HEK293T (cell line): ENCODE data around the gene IPO11.

Experiments
- CTCF ChIA-PET: fragments of 350-600 bp; formaldehyde crosslinking; extraction: SDS; loops from one replicate; lab custom pipeline; 2021; ENCODE audit warnings: antibody characterized with exemption, inconsistent platforms; lab: Yijun Ruan, JAX
- POLR2A ChIA-PET: fragments of 350-600 bp; formaldehyde crosslinking; extraction: SDS; loops from one replicate; lab custom pipeline; 2020; ENCODE audit warnings: antibody characterized with exemption, inconsistent platforms; lab: Yijun Ruan, JAX
- DNase-seq: peaks from one replicate; pipeline ENCODE4 v3.0.0; 2012; ENCODE audit warnings: mixed read lengths; ENCODE audit errors: extremely low spot score
- ARNT ChIP-seq: fragments of 450-650 bp; IDR thresholded peaks from 2 replicates; pipeline ENCODE4 v1.6.1; 2017; ENCODE audit warnings: mild to moderate bottlenecking
- BHLHE40 ChIP-seq: fragments of 450-650 bp; IDR thresholded peaks from 2 replicates; pipeline ENCODE4 v1.6.1; 2016; ENCODE audit warnings: mild to moderate bottlenecking, moderate library complexity, borderline replicate concordance
- CTBP1 ChIP-seq: fragments of 450-650 bp; IDR thresholded peaks from 2 replicates; pipeline ENCODE4 v1.6.1; 2016; ENCODE audit warnings: borderline replicate concordance
- ELF4 ChIP-seq: fragments of 450-650 bp; IDR thresholded peaks from 2 replicates; pipeline ENCODE4 v1.6.1; 2017; ENCODE audit warnings: antibody characterized with exemption
- FOXA1 ChIP-seq: fragments of 450-650 bp; IDR thresholded peaks from 2 replicates; pipeline ENCODE4 v1.6.1; 2016; ENCODE audit warnings: mild to moderate bottlenecking
- FOXK2 ChIP-seq: fragments of 450-650 bp; IDR thresholded peaks from 2 replicates; pipeline ENCODE4 v1.6.1; 2016; ENCODE audit warnings: mild to moderate bottlenecking
- FOXM1 ChIP-seq: fragments of 450-650 bp; IDR thresholded peaks from 2 replicates; pipeline ENCODE4 v1.6.1; 2017; ENCODE audit warnings: mild to moderate bottlenecking, borderline replicate concordance
- HDGF ChIP-seq: fragments of 450-650 bp; IDR thresholded peaks from 2 replicates; pipeline ENCODE4 v1.6.1; 2017; ENCODE audit warnings: antibody characterized with exemption, borderline replicate concordance
- L3MBTL2 ChIP-seq: fragments of 450-650 bp; conservative IDR thresholded peaks from 2 replicates; pipeline ENCODE4 v1.6.1; 2016; ENCODE audit warnings: mild to moderate bottlenecking
- LEF1 ChIP-seq: fragments of 450-650 bp; IDR thresholded peaks from 2 replicates; pipeline ENCODE4 v1.6.1; 2017; ENCODE audit warnings: mild to moderate bottlenecking, borderline replicate concordance
- NFRKB ChIP-seq: fragments of 450-650 bp; IDR thresholded peaks from 2 replicates; pipeline ENCODE4 v1.6.1; 2016; ENCODE audit warnings: mild to moderate bottlenecking, moderate library complexity
- PKNOX1 ChIP-seq: fragments of 450-650 bp; IDR thresholded peaks from 2 replicates; pipeline ENCODE4 v1.6.1; 2016
- SP1 ChIP-seq: fragments of 450-650 bp; IDR thresholded peaks from 2 replicates; pipeline ENCODE4 v1.6.1; 2017
- SUZ12 ChIP-seq: fragments of 450-650 bp; IDR thresholded peaks from 2 replicates; pipeline ENCODE4 v1.6.1; 2016; ENCODE audit warnings: mild to moderate bottlenecking
- TARDBP ChIP-seq: fragments of 450-650 bp; IDR thresholded peaks from 2 replicates; pipeline ENCODE4 v1.6.1; 2016
- ZNF384 ChIP-seq: fragments of 450-650 bp; IDR thresholded peaks from 2 replicates; pipeline ENCODE4 v1.6.1; 2016

IPO11 gene

GRCh38 chr5:62597314-62597713 is 184.8 kb downstream of the IPO11 start:
- CTCF ChIA-PET = no interaction called here
- DNase-seq = no peak
- TF ChIP-seq SP1 (no peak), ZNF384 (no peak), ARNT (no peak), TARDBP (no peak), BHLHE40 (no peak), ELF4 (no peak), HDGF (no peak), FOXK2 (no peak), CTBP1 (no peak), NFRKB (no peak), L3MBTL2 (no peak), LEF1 (no peak), FOXA1 (no peak), FOXM1 (no peak), PKNOX1 (no peak), SUZ12 (no peak)
- POLR2A ChIA-PET = no interaction called here

GRCh38 chr5:62600560-62601252 is 188.1 kb downstream of the IPO11 start:
- POLR2A ChIA-PET = no interaction called here
- no peak for DNase-seq
- no peak for TF ChIP-seq FOXA1
- TF ChIP-seq SUZ12 = no peak
- TF ChIP-seq PKNOX1 = no peak
- TF ChIP-seq ARNT = no peak
- TF ChIP-seq LEF1 = no peak
- TF ChIP-seq ELF4 = no peak
- TF ChIP-seq CTBP1 = no peak
- TF ChIP-seq SP1 = no peak
- TF ChIP-seq BHLHE40 = no peak
- TF ChIP-seq L3MBTL2 = no peak
- TF ChIP-seq NFRKB = no peak
- TF ChIP-seq ZNF384 = no peak
- no peak for TF ChIP-seq HDGF
- TF ChIP-seq TARDBP = no peak
- no peak for TF ChIP-seq FOXM1
- TF ChIP-seq FOXK2 = no peak
- CTCF ChIA-PET = no interaction called here

GRCh38 chr5:62603934-62604333 is 191.4 kb downstream of the IPO11 start:
- no peak for DNase-seq
- POLR2A ChIA-PET = no interaction called here
- CTCF ChIA-PET = no interaction called here
- TF ChIP-seq CTBP1 (no peak), PKNOX1 (no peak), HDGF (no peak), ZNF384 (no peak), L3MBTL2 (no peak), SP1 (no peak), FOXK2 (no peak), BHLHE40 (no peak), ELF4 (no peak)

GRCh38 chr5:62605638-62606037 is 193.1 kb downstream of the IPO11 start:
- no peak for DNase-seq
- CTCF ChIA-PET = no interaction called here
- POLR2A ChIA-PET = no interaction called here
- TF ChIP-seq LEF1 (no peak), HDGF (no peak), BHLHE40 (no peak)

- POLR2A ChIA-PET = no interaction called here
- CTCF ChIA-PET = no interaction called here
- TF ChIP-seq FOXM1 (no peak), SP1 (no peak), SUZ12 (no peak), LEF1 (no peak), FOXA1 (no peak), L3MBTL2 (no peak), PKNOX1 (no peak), ZNF384 (no peak)
Observed at GRCh38 chr5:62606878-62607277, 194.3 kb downstream of the IPO11 start.

GRCh38 chr5:62607615-62608014 is 195.1 kb downstream of the IPO11 start:
- ChIA-PET POLR2A (no interaction called here), CTCF (no interaction called here)
- no peak for TF ChIP-seq ARNT
- TF ChIP-seq TARDBP = no peak
- no peak for TF ChIP-seq FOXK2
- TF ChIP-seq ZNF384 = no peak
- no peak for TF ChIP-seq ELF4
- TF ChIP-seq HDGF = no peak
- no peak for TF ChIP-seq LEF1
- TF ChIP-seq FOXA1 = no peak
- TF ChIP-seq NFRKB = no peak
- no peak for TF ChIP-seq BHLHE40
- TF ChIP-seq SUZ12 = no peak
- no peak for TF ChIP-seq SP1
- no peak for TF ChIP-seq L3MBTL2
- TF ChIP-seq PKNOX1 = no peak
- no peak for TF ChIP-seq CTBP1
- no peak for TF ChIP-seq FOXM1
- no peak for DNase-seq

More at GRCh38 chr5:62606878-62607277, 194.3 kb downstream of the IPO11 start:
- DNase-seq = no peak
